HG02571 (cell line): ENCODE measurements around the gene FNDC3B.

Experiments
- ATAC-seq: cut with Tn5 transposase; IDR thresholded peaks from one replicate; pipeline ENCODE4 v1.9.1; 2021; ENCODE audit warnings: mild to moderate bottlenecking, moderate library complexity; ENCODE audit not compliant: unreplicated experiment

The FNDC3B gene

DNA sequence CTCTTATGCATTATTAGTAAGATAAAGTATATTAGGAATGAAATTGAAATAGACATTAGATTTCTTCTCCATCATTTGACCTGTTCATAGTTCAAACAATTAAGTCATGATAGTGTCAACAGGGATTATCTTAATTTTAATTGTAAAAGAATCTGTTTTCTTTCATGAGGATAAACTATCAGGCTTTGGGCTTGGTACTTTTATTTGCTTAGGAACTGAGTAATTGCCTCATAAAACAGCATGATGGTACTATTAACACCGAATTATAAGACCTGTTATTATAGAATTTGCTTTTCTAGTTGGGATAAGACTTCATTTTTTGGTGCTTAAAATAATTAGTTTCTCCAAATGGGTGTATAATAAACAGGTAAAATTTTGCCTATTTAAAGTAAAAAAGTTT, 71.8 kb downstream of the FNDC3B start:
- ATAC-seq: no peak

DNA sequence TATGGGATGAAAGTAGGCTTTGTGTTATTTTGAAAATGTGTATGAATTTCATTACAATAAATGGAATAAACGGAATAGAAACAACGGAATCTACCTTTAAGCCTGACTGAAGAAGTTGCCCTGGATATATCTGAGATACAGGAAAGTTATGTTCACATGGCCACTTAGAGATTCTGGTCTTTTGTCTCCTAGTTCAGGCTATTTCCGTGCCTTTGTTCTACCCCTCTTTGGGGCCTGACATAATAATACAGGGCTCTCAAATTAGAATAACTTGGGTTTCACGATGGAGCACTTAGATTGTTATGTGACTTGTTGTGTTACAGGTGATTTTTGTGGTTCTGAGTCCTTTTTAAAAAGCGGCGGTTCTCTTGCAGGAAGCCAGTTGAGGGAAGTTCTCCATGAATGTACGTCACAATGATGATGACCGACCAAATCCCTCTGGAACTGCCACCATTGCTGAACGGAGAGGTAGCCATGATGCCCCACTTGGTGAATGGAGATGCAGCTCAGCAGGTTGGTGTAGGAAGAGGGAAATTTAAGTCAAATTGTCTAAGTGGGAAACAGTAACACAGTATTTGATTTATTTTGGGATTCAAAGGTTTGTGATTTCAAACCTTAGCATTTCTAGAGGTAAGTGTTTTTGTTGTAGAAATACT, 72.8 kb downstream of the FNDC3B start:
- no peak for ATAC-seq

DNA sequence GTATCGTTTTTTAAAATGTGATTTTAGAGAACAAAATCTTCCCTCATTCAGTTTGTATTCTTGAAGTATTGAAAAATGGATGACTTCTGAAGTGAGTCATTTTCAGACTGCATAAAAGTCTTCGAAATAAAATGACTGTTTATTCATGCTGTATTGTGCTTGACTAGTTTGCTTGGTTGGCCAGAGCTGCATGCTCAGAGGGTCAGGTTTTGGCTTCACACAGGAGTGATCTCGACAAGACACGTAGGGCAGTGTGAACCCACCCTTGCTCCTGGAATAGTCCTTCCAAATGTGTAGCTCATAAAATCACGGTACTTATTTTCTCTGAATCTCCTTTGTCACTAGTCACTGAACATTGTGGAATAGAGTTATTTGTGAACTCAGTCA, 73.3 kb downstream of the FNDC3B start:
- no peak for ATAC-seq

DNA sequence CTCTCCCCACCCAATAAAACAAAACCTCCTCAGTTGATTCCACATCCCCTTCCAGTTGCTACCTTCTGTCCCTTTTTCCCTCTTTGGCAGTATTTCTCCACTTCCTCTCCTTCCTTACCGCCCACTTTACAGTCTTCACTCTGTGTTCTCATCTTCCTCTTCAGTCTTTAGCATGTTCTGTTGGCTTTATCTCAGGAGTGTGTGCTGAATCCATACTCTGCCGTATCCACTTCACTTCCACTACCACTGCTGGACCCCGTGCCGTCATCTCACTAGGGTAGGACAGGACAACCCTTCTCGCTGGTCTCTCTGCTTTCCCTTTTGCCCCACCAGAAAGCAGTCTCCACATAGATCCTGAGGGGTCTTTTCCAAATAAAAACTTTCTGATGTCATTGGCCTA, 74.3 kb downstream of the FNDC3B start:
- no peak for ATAC-seq

DNA sequence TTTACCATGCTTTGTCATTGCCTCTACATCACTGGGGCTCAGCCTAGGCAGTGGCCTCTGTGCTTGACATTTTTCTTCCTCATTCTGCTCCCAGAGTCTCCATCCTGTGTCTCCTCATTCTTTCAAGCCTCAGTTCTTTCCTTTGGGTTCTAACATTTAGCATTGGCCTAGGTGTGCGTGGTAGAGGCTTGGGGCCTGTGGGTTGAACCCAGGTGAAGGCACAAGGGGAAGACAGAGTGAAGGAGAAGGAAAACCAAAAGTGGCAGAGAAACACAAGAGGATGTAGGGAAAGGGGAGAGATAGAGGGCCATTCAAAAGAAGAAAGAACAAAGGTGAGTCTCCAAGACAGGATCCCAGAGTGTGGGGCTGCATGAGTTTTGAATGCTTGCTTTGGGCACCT, 75.7 kb downstream of the FNDC3B start:
- no peak for ATAC-seq

DNA sequence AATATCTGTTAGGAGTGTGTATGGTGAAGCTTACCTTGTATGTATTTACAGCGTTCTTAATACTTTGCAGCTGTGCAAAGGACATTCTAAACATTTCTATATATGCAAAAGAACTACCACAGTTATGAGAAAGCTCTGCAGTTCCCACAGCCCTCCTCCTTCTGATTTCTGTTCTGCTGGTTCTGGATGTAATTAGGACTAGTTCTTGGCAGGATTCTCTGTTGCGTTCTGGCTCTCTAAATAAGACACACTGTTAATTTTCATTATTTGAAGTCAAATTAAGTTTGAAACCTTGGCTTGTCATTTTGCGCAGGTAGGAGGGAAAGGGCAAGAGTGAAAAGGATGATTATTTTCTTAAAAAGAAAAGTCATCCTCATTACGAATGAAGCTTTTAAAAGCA, 76.4 kb downstream of the FNDC3B start:
- no peak for ATAC-seq

DNA sequence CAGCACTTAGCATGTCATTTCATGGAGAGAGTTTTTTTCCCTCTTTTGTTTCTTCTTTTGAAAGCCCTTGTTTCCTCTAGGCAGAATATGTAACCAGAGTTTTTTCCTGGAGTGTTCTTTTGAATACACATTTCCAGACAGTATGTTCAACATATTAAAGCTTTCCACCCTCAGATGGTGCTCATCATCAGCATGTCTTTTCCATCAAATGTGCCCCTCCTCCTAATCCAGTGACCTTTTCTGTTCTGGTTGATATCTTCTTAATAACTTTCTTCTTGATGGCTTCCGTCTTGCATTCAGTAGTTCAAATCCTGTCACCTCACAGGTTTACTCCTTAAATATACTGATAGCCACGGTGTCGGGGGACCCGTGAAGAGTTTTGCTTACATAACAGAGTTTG, 78.6 kb downstream of the FNDC3B start:
- no peak for ATAC-seq

DNA sequence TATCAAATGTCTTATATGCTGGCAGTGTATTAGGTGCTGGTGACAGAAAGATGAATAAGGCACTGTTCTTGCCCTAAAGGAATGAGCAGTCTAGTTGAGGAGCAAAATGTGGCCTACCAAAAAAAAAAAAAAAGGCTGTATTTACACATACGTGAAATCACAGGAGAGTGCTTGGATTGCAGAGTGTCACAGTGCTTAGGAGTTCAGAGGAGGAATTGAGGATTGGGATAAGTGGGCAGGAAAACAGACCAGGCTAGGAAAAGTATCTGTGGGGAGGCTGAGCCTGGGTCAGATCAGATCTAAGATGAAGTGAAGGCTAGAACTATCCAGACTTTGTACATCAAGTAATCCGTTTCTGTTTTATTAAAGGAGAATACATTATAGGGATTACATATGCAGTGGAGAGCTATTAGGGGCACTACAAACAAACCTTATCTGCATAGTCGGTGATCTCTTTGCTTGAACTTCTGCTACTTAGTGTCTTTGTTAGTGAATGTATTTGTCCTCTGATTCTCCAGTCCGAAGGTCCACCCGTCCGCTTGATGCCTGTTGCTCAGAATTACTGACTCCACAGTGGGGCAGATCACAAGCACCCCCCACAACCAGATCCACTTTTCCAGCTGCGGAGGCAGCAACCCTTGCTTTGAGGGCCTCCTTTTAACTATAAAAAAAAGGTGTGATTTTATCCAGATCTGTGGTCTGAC, 80.0 kb downstream of the FNDC3B start:
- ATAC-seq: no peak

DNA sequence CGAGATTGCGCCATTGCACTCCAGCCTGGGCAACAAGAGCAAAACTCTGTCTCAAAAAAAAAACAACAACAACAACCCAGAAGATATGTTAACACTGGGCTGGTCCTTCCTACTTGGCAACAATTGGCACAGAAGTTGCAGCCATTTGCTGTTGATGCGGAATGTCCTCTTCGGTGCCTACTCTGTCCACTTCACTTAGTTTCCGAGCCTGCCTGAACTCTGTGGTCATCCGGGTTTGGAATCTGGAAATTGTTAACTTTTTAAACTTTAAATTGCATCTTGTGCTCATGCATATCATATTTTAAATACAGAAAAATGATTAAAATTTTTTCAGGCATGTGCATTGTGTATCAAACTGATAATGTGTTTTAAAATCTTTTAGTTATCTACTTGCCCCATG, 81.5 kb downstream of the FNDC3B start:
- no peak for ATAC-seq

DNA sequence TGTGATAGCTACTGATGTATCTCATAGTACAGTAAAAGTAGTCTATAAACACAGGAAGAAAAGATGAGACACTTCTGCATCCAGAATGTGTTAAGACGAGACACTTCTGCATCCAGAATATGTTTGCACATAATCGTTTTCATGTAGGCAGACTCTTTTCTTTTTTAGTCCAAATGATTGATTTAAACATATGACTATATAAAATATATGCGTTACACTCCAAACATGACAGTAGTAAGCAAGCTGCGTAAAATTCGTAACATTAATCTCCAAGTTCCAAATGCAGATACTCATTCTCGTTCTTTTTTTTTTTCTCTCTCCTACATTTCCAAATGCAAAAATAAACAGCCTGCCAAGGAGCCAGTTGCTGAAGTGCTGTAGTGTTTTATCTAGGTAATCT, 82.6 kb downstream of the FNDC3B start:
- ATAC-seq: no peak

DNA sequence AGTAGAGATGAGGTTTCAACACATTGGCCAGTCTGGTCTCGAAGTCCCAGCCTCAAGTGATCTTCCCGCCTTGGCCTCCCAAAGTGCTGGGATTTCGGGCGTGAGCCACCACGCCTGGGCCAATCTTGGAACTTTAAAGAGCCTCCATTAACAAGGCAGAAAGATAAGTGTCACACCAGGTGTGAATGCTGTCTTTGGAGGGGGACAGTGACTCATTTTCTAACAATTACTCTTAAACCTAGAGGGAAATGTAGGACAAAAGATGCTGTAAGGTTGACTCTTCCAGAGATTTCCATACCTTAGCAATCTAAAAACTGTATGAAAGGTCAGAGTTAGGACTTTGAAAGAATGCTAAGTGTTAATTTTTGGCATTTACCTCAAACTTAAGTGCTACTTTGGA, 84.9 kb downstream of the FNDC3B start:
- no peak for ATAC-seq

DNA sequence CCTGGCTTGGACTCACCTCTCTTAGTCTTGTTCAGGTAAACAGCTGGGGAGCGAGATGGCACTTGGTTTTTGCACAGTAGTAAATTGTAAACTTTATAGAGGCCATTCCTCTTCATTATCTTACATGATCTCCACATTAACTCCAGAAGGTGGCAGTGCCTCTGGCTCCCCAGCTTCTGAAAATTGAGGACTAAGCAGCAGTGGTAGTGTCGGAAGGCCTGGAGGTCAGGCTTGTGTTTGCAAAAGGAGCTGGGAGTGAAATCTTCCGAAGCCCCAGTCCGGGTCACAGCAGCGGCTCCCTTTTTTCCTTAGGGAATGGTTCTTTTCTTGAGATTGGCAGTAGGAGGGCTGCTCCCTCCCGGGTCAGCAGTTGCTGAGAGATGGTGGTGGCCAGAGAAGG, 85.7 kb downstream of the FNDC3B start:
- ATAC-seq: no peak

DNA sequence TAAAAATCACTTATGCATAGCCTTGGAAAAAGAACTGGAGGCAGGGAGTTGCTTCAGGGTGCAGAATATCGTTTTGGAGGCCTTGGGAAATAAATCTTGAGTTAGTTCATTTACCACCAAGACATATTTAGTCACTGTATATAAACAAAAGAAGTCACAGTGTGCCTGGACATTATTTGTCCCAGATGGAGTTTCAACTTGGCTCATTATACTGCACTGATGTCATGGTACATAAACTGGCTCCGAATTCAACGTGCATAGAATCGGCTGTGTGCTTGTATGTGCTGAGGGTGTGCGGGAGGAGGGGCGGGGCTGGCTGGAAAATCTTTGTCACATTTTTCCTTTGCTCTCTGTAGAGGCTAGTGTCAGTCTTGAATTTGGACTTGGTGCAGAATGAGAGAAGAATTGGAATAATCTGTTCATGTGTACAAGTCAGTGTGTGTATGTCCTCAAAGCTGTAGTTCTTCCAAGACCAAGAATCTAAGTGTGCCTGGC, 86.6 kb downstream of the FNDC3B start:
- ATAC-seq: no peak

DNA sequence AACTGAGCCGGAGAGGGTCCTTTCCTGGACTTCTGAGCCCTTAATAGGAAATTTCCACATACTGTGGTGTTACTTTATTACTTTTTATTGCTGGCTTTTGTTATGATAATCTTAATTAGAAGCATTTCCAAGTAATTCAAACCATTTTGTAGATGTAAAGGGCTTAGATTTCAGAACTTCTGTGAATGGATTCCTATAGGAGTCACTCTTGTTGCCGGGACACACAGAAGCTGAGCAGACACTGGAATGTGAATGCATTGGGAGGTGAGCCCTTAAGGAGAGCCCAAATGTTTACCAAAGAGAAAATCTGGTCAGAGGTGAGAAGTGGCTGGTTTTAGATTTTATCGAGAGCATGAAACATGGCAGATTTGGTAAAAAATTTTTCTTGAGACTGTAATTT, 87.4 kb downstream of the FNDC3B start:
- no peak for ATAC-seq

DNA sequence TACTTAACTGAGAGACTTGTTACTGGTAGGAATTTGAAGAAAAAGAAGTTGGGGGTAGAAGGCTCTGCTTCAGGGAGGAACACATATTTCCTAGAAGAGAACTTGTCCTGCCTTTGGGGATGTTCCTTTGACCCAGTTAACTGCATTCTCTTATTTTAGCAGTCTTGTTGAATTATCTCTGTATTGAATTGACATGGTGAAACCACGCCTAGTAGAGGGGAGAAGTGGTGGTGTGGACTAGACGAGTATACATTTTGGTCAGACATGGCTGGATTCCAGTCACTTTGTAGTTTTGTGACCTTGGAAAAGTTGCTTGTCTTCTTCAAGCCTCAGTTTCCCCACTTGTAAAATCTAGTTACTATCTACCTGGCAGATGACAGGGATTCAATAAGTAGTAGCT, 87.8 kb downstream of the FNDC3B start:
- ATAC-seq: no peak

DNA sequence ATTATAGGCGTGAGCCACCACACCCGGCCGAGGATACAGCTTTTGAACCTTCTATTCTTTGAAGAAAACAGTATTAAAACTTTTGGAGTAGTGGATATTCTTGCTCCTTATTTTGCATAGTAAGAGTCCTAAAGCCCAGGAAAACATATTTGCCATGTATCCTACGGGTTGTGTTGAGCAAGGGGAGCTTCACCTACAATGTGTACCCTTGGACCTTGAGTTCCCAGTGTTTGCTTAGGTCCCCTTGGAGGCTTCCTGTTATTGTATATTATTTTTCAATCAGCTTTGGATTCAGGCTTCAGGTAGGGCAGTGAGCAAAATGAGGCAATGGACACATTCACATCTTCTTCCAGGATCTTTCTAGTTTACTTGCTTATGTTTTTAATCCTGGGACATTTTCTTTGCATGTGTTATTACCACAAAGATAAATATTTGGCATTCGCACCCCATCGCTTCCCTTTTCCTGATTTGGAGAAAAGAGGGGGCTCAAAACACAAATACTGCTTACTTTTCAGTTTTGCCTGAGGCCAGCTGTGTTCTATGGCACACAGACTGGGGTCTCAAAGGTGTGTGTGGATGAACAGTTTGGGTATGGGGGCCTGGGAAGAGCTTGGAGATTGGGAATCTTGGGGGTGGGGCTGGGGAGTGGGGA, 88.7 kb downstream of the FNDC3B start:
- no peak for ATAC-seq

DNA sequence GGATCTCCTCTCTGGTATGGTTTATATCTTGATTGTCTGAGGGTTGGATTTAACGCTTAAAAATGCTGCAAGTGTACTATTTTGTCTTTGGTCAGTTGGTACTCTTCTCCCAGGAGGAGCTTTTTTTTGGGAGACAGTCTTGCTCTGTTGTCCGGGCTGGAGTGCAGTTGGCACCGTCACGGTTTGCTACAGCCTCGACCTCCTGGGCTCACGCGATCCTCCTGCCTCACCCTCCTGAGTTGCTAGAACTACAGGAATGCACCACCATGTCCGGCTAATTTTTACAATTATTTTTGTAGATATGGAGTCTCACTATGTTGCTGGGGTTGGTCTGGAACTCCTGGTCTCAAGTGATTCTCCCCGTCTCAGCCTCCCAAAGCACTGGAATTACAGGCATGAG, 89.5 kb downstream of the FNDC3B start:
- no peak for ATAC-seq

DNA sequence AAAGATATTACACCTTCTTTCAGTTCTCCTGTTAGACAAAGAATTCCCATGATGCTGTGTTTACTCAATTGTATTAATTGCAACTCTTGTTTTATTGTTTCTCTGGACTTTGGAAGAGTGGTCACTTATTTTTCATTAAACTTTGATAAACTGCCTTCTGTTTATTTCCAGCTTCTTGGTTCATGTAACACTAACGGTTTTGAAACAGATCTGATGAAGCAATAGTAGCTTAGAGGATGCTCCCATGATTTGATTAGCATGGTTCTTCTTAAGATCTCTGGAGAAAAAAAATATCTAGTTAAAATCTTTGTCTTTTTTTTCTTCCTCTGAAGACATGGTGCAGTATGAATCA, 90.1 kb downstream of the FNDC3B start:
- no peak for ATAC-seq

DNA sequence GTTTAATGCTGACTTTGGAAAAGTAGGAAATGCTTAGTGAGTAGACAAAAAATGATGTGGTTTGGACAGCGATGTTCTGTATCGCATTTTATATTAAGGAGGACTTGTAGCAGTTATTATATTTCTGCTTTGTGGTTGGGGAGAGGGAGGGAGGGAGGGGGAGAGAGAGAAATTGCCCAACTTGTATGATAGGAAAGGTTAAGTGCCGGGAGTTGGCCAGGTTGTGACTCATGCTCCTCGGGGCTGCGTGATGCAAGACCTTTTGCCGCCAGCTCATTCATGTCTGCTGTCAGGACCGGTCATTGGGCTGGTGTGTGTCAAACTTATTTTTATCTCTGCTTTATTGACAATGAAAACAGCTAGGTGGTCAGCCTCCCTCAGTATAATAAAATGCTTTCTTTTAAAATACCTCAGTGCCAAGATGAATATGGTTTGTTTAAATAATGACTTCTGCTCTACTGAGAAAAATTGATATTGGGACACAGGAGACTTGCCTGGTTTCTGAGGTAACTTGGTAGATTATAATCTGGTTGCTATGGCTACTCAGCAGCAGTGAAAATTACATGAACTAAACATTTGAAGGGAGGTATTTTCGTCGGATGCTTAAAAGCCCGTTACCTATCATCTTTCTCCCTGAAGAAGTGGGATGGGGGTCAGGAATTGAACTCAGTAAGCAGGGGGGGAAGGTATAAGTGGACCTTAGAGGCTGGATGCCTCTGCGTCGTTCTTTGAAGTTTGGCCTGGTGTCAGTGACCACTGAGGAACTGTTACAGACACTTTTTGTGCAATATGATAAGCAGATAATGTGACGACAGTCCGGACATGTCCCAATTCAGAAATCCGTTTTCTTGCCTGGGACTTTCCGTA, 90.7 kb downstream of the FNDC3B start:
- ATAC-seq: no peak

DNA sequence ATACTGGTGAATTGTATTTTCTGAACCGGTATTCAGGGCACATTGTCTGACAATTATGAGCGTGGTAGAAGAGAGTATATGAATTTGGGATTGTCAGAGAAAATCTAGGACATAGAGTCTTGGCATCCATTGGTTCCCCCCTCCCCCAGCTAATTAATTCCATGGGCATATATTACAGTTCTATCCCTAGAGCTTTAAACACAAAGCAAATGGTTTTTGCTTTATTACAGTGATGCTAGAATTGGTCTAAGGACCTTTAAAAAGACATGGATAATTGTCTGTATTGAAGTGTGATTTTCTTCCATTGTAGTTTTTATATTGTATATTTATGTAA, 91.3 kb downstream of the FNDC3B start:
- no peak for ATAC-seq

DNA sequence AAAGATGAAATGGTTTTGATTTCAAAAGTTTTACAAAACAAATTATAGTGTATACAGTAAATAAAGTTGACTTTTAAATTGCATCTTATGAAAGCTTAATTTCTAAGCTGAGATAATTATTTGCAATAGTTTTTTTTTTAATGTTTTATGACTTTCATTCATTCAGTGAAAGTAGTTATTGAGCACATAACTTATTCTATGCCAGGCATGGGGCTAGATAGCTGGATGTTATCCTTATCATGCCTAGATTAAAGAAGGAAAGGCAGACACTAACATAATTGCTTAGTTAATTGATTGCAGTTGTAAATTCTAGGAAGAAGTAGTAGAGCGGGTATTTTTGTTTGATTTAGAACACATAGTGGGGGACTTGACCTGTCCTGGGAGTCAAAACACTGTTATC, 92.4 kb downstream of the FNDC3B start:
- no peak for ATAC-seq

DNA sequence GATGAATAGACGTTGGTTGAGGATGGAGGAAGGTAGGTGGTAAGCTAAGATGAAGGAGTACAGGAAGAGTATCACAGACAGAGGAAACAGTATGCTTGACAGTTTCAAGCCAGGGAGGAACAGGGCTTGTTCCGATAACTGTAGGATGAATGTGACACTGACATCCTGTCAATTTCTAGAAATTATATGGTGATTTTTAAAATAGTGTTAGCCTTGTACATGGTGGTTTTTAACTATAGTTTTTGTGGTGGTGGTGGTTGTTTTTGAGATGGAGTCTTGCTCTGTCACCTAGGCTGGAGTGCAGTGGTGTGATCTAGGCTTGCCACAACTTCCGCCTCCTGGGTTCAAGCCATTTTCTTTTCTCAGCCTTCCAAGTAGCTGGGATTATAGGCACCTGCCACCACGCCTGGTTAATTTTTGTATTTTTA, 92.8 kb downstream of the FNDC3B start:
- no peak for ATAC-seq
